Measurements from ENCODE around the gene ADAMTSL2.

DNA sequence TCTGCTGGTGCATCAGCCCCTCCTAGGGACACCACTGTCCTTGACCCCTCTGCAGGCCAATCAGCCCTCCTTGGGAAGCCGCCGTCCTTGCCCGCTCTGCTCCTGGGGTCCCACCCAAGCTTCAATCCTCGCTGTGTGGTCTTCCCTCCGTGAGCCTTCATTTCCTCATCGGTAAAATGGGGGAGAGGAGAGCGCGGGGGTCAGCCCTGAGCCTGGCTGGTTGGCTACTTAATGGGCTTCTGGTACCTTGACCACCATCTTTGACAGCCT lies 42.9 kb upstream of the ADAMTSL2 start:
- TF ChIP-seq, protein P1, sequence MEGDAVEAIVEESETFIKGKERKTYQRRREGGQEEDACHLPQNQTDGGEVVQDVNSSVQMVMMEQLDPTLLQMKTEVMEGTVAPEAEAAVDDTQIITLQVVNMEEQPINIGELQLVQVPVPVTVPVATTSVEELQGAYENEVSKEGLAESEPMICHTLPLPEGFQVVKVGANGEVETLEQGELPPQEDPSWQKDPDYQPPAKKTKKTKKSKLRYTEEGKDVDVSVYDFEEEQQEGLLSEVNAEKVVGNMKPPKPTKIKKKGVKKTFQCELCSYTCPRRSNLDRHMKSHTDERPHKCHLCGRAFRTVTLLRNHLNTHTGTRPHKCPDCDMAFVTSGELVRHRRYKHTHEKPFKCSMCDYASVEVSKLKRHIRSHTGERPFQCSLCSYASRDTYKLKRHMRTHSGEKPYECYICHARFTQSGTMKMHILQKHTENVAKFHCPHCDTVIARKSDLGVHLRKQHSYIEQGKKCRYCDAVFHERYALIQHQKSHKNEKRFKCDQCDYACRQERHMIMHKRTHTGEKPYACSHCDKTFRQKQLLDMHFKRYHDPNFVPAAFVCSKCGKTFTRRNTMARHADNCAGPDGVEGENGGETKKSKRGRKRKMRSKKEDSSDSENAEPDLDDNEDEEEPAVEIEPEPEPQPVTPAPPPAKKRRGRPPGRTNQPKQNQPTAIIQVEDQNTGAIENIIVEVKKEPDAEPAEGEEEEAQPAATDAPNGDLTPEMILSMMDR (IDR thresholded peaks at IDR 0.05; ENCODE audit: insufficient read depth, low read length) = no peak
- TF ChIP-seq, protein P2, sequence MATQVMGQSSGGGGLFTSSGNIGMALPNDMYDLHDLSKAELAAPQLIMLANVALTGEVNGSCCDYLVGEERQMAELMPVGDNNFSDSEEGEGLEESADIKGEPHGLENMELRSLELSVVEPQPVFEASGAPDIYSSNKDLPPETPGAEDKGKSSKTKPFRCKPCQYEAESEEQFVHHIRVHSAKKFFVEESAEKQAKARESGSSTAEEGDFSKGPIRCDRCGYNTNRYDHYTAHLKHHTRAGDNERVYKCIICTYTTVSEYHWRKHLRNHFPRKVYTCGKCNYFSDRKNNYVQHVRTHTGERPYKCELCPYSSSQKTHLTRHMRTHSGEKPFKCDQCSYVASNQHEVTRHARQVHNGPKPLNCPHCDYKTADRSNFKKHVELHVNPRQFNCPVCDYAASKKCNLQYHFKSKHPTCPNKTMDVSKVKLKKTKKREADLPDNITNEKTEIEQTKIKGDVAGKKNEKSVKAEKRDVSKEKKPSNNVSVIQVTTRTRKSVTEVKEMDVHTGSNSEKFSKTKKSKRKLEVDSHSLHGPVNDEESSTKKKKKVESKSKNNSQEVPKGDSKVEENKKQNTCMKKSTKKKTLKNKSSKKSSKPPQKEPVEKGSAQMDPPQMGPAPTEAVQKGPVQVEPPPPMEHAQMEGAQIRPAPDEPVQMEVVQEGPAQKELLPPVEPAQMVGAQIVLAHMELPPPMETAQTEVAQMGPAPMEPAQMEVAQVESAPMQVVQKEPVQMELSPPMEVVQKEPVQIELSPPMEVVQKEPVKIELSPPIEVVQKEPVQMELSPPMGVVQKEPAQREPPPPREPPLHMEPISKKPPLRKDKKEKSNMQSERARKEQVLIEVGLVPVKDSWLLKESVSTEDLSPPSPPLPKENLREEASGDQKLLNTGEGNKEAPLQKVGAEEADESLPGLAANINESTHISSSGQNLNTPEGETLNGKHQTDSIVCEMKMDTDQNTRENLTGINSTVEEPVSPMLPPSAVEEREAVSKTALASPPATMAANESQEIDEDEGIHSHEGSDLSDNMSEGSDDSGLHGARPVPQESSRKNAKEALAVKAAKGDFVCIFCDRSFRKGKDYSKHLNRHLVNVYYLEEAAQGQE (IDR thresholded peaks at IDR 0.05; ENCODE audit: insufficient replicate concordance, low read depth) = no peak
- TF ChIP-seq POLR2AphosphoS5 (IDR thresholded peaks at IDR 0.05; ENCODE audit: low read depth) = no peak

All from HL-60 (cell line).